Naive thymus-derived CD4-positive, alpha-beta T cell (primary cell): ENCODE measurements around the gene SLC25A45. TPM values are rescaled to one million over a fixed set of nuclear protein-coding genes. Genes with fewer than 3 reads are reported as not detected.

Experiments
- ATAC-seq: fragments of 150-1000 bp; cut with Tn5 transposase; 2 replicates; pipeline ENCODE4 v1.10.0; 2021; ENCODE audit warnings: mild to moderate bottlenecking, moderate library complexity
- CTCF ChIA-PET: fragments of 350-600 bp; sonication (Branson Sonifier 250); formaldehyde crosslinking; loops from one replicate; lab custom pipeline; 2021; ENCODE audit warnings: antibody characterized with exemption; lab: Charles Lee
- POLR2A ChIA-PET: fragments of 350-600 bp; sonication (Branson Sonifier 250); formaldehyde crosslinking; loops from one replicate; lab custom pipeline; 2021; ENCODE audit warnings: antibody characterized with exemption, inconsistent platforms; lab: Charles Lee
- DNase-seq, 9 donors: peaks; one replicate each; pipeline versions ENCODE4 v3.0.0 to v3.0.0-alpha.2; 2020 to 2022; ENCODE audit warnings: mixed read lengths in 1 of 9
- H3K27ac ChIP-seq: one replicate; pipeline ENCODE4 v1.7.0; 2013; ENCODE audit warnings: mild to moderate bottlenecking, low read depth, low read length, moderate library complexity
- H3K27me3 ChIP-seq, 2 donors: one replicate each; pipeline ENCODE4 v1.7.0; 2013; ENCODE audit warnings: low read length in 2 of 2, mild to moderate bottlenecking in 2 of 2, moderate library complexity in 2 of 2; ENCODE audit not compliant: control insufficient read depth in 2 of 2, insufficient read depth in 2 of 2
- H3K36me3 ChIP-seq, 3 experiments: 1 replicate in 2 of 3; 2 replicates in 1 of 3; pipeline ENCODE4 v1.7.0; 2013; ENCODE audit warnings: low read length in 3 of 3, mild to moderate bottlenecking in 3 of 3, moderate library complexity in 1 of 3; ENCODE audit not compliant: insufficient read depth in 3 of 3, control insufficient read depth in 2 of 3
- H3K4me1 ChIP-seq, 2 donors: one replicate each; pipeline ENCODE4 v1.7.0; 2013; ENCODE audit warnings: low read length in 2 of 2, mild to moderate bottlenecking in 2 of 2, moderate library complexity in 1 of 2; ENCODE audit not compliant: control insufficient read depth in 2 of 2, insufficient read depth in 2 of 2
- H3K4me3 ChIP-seq: 2 replicates; pipeline ENCODE4 v1.7.0; 2013; ENCODE audit warnings: mild to moderate bottlenecking, low read length
- H3K9me3 ChIP-seq, 3 experiments: 1 replicate in 2 of 3; 2 replicates in 1 of 3; pipeline ENCODE4 v1.7.0; 2013; ENCODE audit warnings: low read length in 3 of 3; ENCODE audit not compliant: control insufficient read depth in 2 of 3
- H3K27ac Mint-ChIP-seq, 9 donors: one replicate each; pipeline ENCODE4 v1.8.0; 2020 to 2022; ENCODE audit warnings: mixed read lengths in 9 of 9, mild to moderate bottlenecking in 8 of 9, moderate library complexity in 5 of 9, inconsistent platforms in 2 of 9
- H3K27me3 Mint-ChIP-seq, 5 donors: one replicate each; pipeline ENCODE4 v1.8.0; 2021 to 2022; ENCODE audit warnings: mixed read lengths in 5 of 5, mild to moderate bottlenecking in 1 of 5
- H3K36me3 Mint-ChIP-seq, 5 donors: one replicate each; pipeline ENCODE4 v1.8.0; 2020 to 2022; ENCODE audit warnings: mixed read lengths in 5 of 5, mild to moderate bottlenecking in 3 of 5, inconsistent platforms in 1 of 5
- H3K4me1 Mint-ChIP-seq, 7 donors: one replicate each; pipeline ENCODE4 v1.8.0; 2020 to 2022; ENCODE audit warnings: mixed read lengths in 7 of 7, mild to moderate bottlenecking in 3 of 7, inconsistent platforms in 1 of 7
- H3K4me3 Mint-ChIP-seq, 10 donors: one replicate each; pipeline ENCODE4 v1.8.0; 2020 to 2022; ENCODE audit warnings: mild to moderate bottlenecking in 10 of 10, mixed read lengths in 10 of 10, moderate library complexity in 6 of 10, inconsistent platforms in 2 of 10
- H3K9me3 Mint-ChIP-seq, 11 donors: one replicate each; pipeline ENCODE4 v1.8.0; 2020 to 2022; ENCODE audit warnings: mixed read lengths in 11 of 11, mild to moderate bottlenecking in 4 of 11, inconsistent platforms in 1 of 11, moderate library complexity in 1 of 11
- intact Hi-C, 2 donors: fragments of 100-400 bp; cut with micrococcal nuclease; formaldehyde crosslinking; loops; one replicate each; pipeline ENCODE4 v1.15.1; 2023
- polyA plus RNA-seq, 2 donors: library from polyadenylated mRNA; unstranded; fragments of 300-500 nt; fragmentation: Illumina TruSeq; gene quantifications; one replicate each; pipeline ENCODE4 v1.2.3, GENCODE V29; 2021
- total RNA-seq, 6 experiments: library from RNA in 5 of 6; stranded (reverse) in 5 of 6; gene quantifications; 1 replicate in 5 of 6; 2 replicates in 1 of 6; pipeline ENCODE4 v1.2.3 and lab custom pipeline; 2021 to 2026

SLC25A45 gene
- total and polyA plus RNA-seq, 7 experiments from 2014 or later = 12.3 to 90.6 (median 24.8) TPM

GRCh38 chr11:65403607-65404121 lies 21.2 kb upstream of the SLC25A45 start:
- peak; percentile 70 for ATAC-seq
- ChIA-PET POLR2A (interaction anchor here (0.7 to 2.1 kb wide), 3 partner anchors 14 to 99 kb away, joined by 3 to 9 read pairs (median 3); partner anchors contain the start of gene FRMD8), CTCF (interaction anchor here (1.0 kb wide), 1 partner anchor 12 kb away, joined by 3 read pairs; no protein-coding TSS in a partner anchor)
- DNase-seq = no peak
- intact Hi-C loops = no loop called here
- Histone ChIP-seq H3K27me3 (no peaks in the 10 kb centered on the region), H3K4me3 (no peak overlapping the region), H3K36me3 (peaks cover 0 to 65% (median 6%) of the 10 kb centered on the region in 3 experiments), H3K9me3 (no peaks in the 10 kb centered on the region), H3K4me1 (peaks cover 3 to 7% of the 10 kb centered on the region in 2 donors), H3K27ac (no peak overlapping the region)
- H3K36me3 Mint-ChIP-seq = peaks cover 0 to 19% (median 0%) of the 10 kb centered on the region in 5 donors
- peaks cover 4 to 12% (median 7%) of the 10 kb centered on the region in 7 donors for H3K4me1 Mint-ChIP-seq
- no peak overlapping the region for H3K4me3 Mint-ChIP-seq
- peak overlapping the region in 8 of 9 donors; percentile 31 to 87 (median 64) for H3K27ac Mint-ChIP-seq
- no peaks in the 10 kb centered on the region for H3K9me3 Mint-ChIP-seq
- H3K27me3 Mint-ChIP-seq = no peaks in the 10 kb centered on the region

- peaks cover 0 to 68% (median 0%) of the 10 kb centered on the region in 3 experiments for H3K36me3 ChIP-seq
- Mint-ChIP-seq H3K36me3 (peaks cover 0 to 20% (median 0%) of the 10 kb centered on the region in 5 donors), H3K27ac (peak overlapping the region in 3 of 9 donors; percentile 38 to 62 (median 39)), H3K9me3 (no peaks in the 10 kb centered on the region), H3K4me3 (no peak overlapping the region), H3K27me3 (no peaks in the 10 kb centered on the region), H3K4me1 (peaks cover 4 to 12% (median 7%) of the 10 kb centered on the region in 7 donors)
- DNase-seq (no peak), ATAC-seq (no peak)
- no peak overlapping the region for H3K4me3 ChIP-seq
- H3K27me3 ChIP-seq = no peaks in the 10 kb centered on the region
- peaks cover 3 to 7% of the 10 kb centered on the region in 2 donors for H3K4me1 ChIP-seq
- no peak overlapping the region for H3K27ac ChIP-seq
- H3K9me3 ChIP-seq = no peaks in the 10 kb centered on the region
- ChIA-PET POLR2A (interaction anchor here (0.6 to 2.1 kb wide), 6 partner anchors 11 to 185 kb away, joined by 3 to 9 read pairs (median 4); partner anchors contain the start of gene FRMD8), CTCF (interaction anchor here (0.7 to 1.2 kb wide), 2 partner anchors 14 to 199 kb away, joined by 3 to 4 read pairs; no protein-coding TSS in a partner anchor)
- intact Hi-C loops = no loop called here
These were observed 20.3 kb upstream of the SLC25A45 start for GRCh38 chr11:65402790-65403189.

- H3K4me3 ChIP-seq = no peak overlapping the region
- Mint-ChIP-seq H3K4me1 (peaks cover 4 to 12% (median 10%) of the 10 kb centered on the region in 7 donors), H3K27me3 (no peaks in the 10 kb centered on the region), H3K9me3 (peaks cover 0 to 2% (median 0%) of the 10 kb centered on the region in 11 donors), H3K27ac (peak overlapping the region in 2 of 9 donors; percentile 4 to 43), H3K36me3 (peaks cover 0 to 26% (median 4%) of the 10 kb centered on the region in 5 donors), H3K4me3 (no peak overlapping the region)
- peaks cover 0 to 77% (median 5%) of the 10 kb centered on the region in 3 experiments for H3K36me3 ChIP-seq
- DNase-seq (no peak), ATAC-seq (no peak)
- H3K27ac ChIP-seq = no peak overlapping the region
- no peaks in the 10 kb centered on the region for H3K9me3 ChIP-seq
- CTCF ChIA-PET = interaction anchor here (1.2 kb wide), 1 partner anchor 15 kb away, joined by 3 read pairs; no protein-coding TSS in a partner anchor
- POLR2A ChIA-PET = interaction anchor here (0.7 kb wide), 1 partner anchor 231 kb away, joined by 4 read pairs; no protein-coding TSS in a partner anchor
- no peaks in the 10 kb centered on the region for H3K27me3 ChIP-seq
- intact Hi-C loops = no loop called here
- H3K4me1 ChIP-seq = peaks cover 3 to 7% of the 10 kb centered on the region in 2 donors
These were observed 19.4 kb upstream of the SLC25A45 start for GRCh38 chr11:65401803-65402248.

GRCh38 chr11:65401073-65401802 lies 18.8 kb upstream of the SLC25A45 start:
- H3K27ac Mint-ChIP-seq = peak overlapping the region in 1 of 9 donors; percentile 43
- ATAC-seq (no peak), DNase-seq (no peak)
- no peak overlapping the region for H3K4me3 ChIP-seq
- H3K36me3 ChIP-seq = peaks cover 0 to 83% (median 5%) of the 10 kb centered on the region in 3 experiments
- peaks cover 4 to 12% (median 10%) of the 10 kb centered on the region in 7 donors for H3K4me1 Mint-ChIP-seq
- no peak overlapping the region for H3K4me3 Mint-ChIP-seq
- H3K27me3 ChIP-seq = no peaks in the 10 kb centered on the region
- no peaks in the 10 kb centered on the region for H3K27me3 Mint-ChIP-seq
- H3K9me3 ChIP-seq = no peaks in the 10 kb centered on the region
- CTCF ChIA-PET = no interaction called here
- peaks cover 3 to 7% of the 10 kb centered on the region in 2 donors for H3K4me1 ChIP-seq
- intact Hi-C loops = no loop called here
- H3K9me3 Mint-ChIP-seq = peaks cover 0 to 2% (median 0%) of the 10 kb centered on the region in 11 donors
- no peak overlapping the region for H3K27ac ChIP-seq
- POLR2A ChIA-PET = interaction anchor here (0.7 to 0.8 kb wide), 2 partner anchors 11 to 232 kb away, joined by 3 to 4 read pairs; no protein-coding TSS in a partner anchor
- H3K36me3 Mint-ChIP-seq = peaks cover 0 to 26% (median 4%) of the 10 kb centered on the region in 5 donors

- intact Hi-C loops = no loop called here
- CTCF ChIA-PET = no interaction called here
- peaks cover 0 to 2% (median 0%) of the 10 kb centered on the region in 11 donors for H3K9me3 Mint-ChIP-seq
- Histone ChIP-seq H3K4me3 (no peak overlapping the region), H3K27ac (no peak overlapping the region), H3K9me3 (no peaks in the 10 kb centered on the region), H3K36me3 (peaks cover 0 to 88% (median 7%) of the 10 kb centered on the region in 3 experiments), H3K4me1 (peaks cover 3 to 7% of the 10 kb centered on the region in 2 donors), H3K27me3 (no peaks in the 10 kb centered on the region)
- H3K4me1 Mint-ChIP-seq = peaks cover 4 to 12% (median 10%) of the 10 kb centered on the region in 7 donors
- H3K27ac Mint-ChIP-seq = no peak overlapping the region
- POLR2A ChIA-PET = interaction anchor here (0.8 kb wide), 1 partner anchor 12 kb away, joined by 3 read pairs; no protein-coding TSS in a partner anchor
- peaks cover 0 to 26% (median 4%) of the 10 kb centered on the region in 5 donors for H3K36me3 Mint-ChIP-seq
- ATAC-seq = no peak
- no peaks in the 10 kb centered on the region for H3K27me3 Mint-ChIP-seq
- no peak for DNase-seq
- no peak overlapping the region for H3K4me3 Mint-ChIP-seq
These were observed 18.0 kb upstream of the SLC25A45 start for GRCh38 chr11:65400307-65401072.

- DNase-seq (no peak), ATAC-seq (no peak)
- peaks cover 0 to 2% (median 0%) of the 10 kb centered on the region in 11 donors for H3K9me3 Mint-ChIP-seq
- H3K4me1 Mint-ChIP-seq = peaks cover 4 to 12% (median 10%) of the 10 kb centered on the region in 7 donors
- peaks cover 0 to 86% (median 8%) of the 10 kb centered on the region in 3 experiments for H3K36me3 ChIP-seq
- H3K4me3 Mint-ChIP-seq = no peak overlapping the region
- ChIA-PET CTCF (no interaction called here), POLR2A (interaction anchor here (0.5 kb wide), 1 partner anchor 119 kb away, joined by 3 read pairs; no protein-coding TSS in a partner anchor)
- no peaks in the 10 kb centered on the region for H3K9me3 ChIP-seq
- no peak overlapping the region for H3K4me3 ChIP-seq
- H3K27me3 ChIP-seq = no peaks in the 10 kb centered on the region
- H3K4me1 ChIP-seq = peaks cover 3 to 7% of the 10 kb centered on the region in 2 donors
- no peak overlapping the region for H3K27ac ChIP-seq
- H3K27me3 Mint-ChIP-seq = no peaks in the 10 kb centered on the region
- H3K36me3 Mint-ChIP-seq = peaks cover 0 to 26% (median 4%) of the 10 kb centered on the region in 5 donors
- no peak overlapping the region for H3K27ac Mint-ChIP-seq
- intact Hi-C loops = no loop called here
These were observed 17.4 kb upstream of the SLC25A45 start for GRCh38 chr11:65399845-65400244.
